GM12872 (cell line): Measurements from ENCODE around the gene GMPR.

Source experiments
- TF ChIP-seq, protein P1 (sequence below): IDR thresholded peaks from 3 replicates; pipeline ENCODE4 v1.5.1; 2011; ENCODE audit warnings: low read depth, mild to moderate bottlenecking, low read length, moderate library complexity; ENCODE audit not compliant: insufficient read depth

Gene GMPR

GRCh38 chr6:16267428-16268263, 29.3 kb downstream of the GMPR start:
- TF ChIP-seq, protein P1, sequence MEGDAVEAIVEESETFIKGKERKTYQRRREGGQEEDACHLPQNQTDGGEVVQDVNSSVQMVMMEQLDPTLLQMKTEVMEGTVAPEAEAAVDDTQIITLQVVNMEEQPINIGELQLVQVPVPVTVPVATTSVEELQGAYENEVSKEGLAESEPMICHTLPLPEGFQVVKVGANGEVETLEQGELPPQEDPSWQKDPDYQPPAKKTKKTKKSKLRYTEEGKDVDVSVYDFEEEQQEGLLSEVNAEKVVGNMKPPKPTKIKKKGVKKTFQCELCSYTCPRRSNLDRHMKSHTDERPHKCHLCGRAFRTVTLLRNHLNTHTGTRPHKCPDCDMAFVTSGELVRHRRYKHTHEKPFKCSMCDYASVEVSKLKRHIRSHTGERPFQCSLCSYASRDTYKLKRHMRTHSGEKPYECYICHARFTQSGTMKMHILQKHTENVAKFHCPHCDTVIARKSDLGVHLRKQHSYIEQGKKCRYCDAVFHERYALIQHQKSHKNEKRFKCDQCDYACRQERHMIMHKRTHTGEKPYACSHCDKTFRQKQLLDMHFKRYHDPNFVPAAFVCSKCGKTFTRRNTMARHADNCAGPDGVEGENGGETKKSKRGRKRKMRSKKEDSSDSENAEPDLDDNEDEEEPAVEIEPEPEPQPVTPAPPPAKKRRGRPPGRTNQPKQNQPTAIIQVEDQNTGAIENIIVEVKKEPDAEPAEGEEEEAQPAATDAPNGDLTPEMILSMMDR = no peak

GRCh38 chr6:16270178-16270794, 31.9 kb downstream of the GMPR start:
- TF ChIP-seq, protein P1 = no peak

DNA sequence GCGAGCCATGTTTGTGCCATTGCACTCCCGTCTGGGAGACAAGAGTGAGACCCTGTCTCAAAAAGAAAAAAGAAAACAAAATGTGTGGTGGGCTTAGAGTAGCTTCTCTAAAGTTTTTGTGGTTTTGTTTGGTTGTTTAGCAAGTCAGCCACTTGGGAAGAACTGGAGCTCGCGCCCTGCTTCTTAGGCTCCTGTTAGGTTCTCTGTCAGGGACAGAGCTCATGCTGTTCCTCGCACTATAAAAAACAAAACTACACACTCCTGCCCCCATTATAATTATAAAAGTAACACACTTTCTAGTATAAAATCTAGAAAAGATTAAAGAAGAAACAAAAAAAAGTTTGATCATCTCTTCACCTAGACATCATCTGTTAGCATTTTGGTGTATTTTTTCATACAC, 33.0 kb downstream of the GMPR start:
- TF ChIP-seq, protein P1 = no peak

- TF ChIP-seq, protein P1 = no peak
Measured at GRCh38 chr6:16272201-16272600, 33.8 kb downstream of the GMPR start.

GRCh38 chr6:16273256-16273655, 34.9 kb downstream of the GMPR start:
- TF ChIP-seq, protein P1 = no peak

DNA sequence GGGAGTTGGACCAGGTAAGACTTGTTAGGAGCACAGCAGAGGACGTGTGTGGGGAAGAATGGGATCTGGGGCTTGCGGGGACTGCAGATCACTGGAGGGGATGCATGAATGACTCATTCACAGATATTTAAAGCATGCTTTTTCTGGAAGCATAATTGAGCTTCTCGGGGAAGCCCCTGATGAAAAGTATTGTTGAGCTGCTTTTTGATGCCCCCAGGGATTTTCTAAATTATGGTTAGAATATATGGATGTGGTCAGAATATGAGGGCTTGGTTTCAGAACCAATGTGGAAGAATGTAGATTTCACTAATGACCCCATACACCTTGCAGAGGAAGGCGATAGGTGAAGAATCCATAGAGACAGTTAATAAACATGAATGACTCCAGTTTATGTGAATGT, 36.1 kb downstream of the GMPR start:
- TF ChIP-seq, protein P1 = no peak

DNA sequence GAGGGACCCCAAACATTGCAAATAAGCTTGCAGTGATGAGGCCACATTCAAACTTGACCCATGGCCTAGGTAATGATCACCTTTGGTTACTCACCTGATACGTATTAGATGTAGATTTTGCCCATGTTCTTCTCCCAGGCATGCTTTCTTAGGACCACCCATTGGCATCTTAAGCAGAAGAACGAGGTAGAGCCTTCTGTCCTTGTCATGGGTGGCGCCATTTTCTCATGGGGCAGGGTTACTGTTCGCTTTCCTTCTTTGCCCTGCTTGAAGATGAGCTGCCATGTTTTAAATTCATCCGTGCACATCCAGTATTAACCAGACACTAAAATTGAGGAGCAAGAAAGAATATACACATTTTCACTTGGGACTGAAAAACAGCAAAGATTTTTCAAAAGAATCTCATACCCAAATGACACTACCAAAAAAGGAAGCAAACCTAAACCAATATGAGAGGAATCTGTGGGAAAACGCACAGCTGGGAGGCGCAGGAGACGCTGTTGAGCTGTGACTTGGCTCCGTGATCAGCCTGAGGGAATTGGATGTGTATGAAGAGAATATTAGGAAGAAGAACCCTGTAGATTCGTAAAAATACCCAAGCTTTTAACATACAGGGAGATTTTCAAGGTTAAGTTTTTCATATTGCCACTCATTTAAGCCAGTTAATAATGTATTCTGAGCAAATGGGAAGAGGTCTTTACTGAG, 36.6 kb downstream of the GMPR start:
- TF ChIP-seq, protein P1 = no peak
